H1 (cell line): ENCODE data around the gene PSAP. TPM values are rescaled to one million over a fixed set of nuclear protein-coding genes. Genes with fewer than 3 reads are reported as not detected.

Experiments used
- CTCF ChIA-PET: fragments of 300-600 bp; sonication (Branson Sonifier 250); formaldehyde crosslinking; loops from one replicate; lab custom pipeline; 2021; ENCODE audit not compliant: partially characterized antibody; lab: Charles Lee
- POLR2A ChIA-PET: fragments of 300-600 bp; sonication (Branson Sonifier 250); formaldehyde crosslinking; loops from one replicate; lab custom pipeline; 2021; ENCODE audit warnings: inconsistent platforms; ENCODE audit not compliant: partially characterized antibody; lab: Charles Lee
- DNase-seq, 2 experiments: peaks; one replicate each; pipeline versions ENCODE4 v3.0.0 to v3.0.0-alpha.2; 2010 to 2022; ENCODE audit warnings: low spot score in 2 of 2, low read depth in 1 of 2, mixed read lengths in 1 of 2
- FAIRE-seq: peaks from 2 replicates; lab custom pipeline; 2011; peaks lifted over from hg19 to GRCh38; lab: Jason Lieb, UNC
- H2AFZ ChIP-seq: 2 replicates; pipeline ENCODE4 v1.8.1; 2012; ENCODE audit warnings: low read length, inconsistent platforms
- H2AK5ac ChIP-seq: 2 replicates; pipeline ENCODE4 v1.6.1; 2013; ENCODE audit warnings: low read depth, low read length
- H2BK120ac ChIP-seq: replicated peaks from 2 replicates; pipeline ENCODE3; 2013; ENCODE audit warnings: low read depth, low read length, inconsistent platforms
- H2BK12ac ChIP-seq: 2 replicates; pipeline ENCODE4 v1.6.1; 2013; ENCODE audit warnings: low read depth, low read length
- H2BK15ac ChIP-seq: 2 replicates; pipeline ENCODE4 v1.6.1; 2013; ENCODE audit warnings: low read length
- H2BK20ac ChIP-seq: 2 replicates; pipeline ENCODE4 v1.6.1; 2013; ENCODE audit warnings: low read length
- H2BK5ac ChIP-seq: 2 replicates; pipeline ENCODE4 v1.6.1; 2013; ENCODE audit warnings: low read depth, low read length
- H3K14ac ChIP-seq: 2 replicates; pipeline ENCODE4 v1.6.1; 2013; ENCODE audit warnings: inconsistent platforms; ENCODE audit not compliant: insufficient read length
- H3K18ac ChIP-seq: 2 replicates; pipeline ENCODE4 v1.6.1; 2013; ENCODE audit warnings: low read length; ENCODE audit errors: extremely low read depth
- H3K23ac ChIP-seq: 2 replicates; pipeline ENCODE4 v1.6.1; 2013; ENCODE audit warnings: inconsistent platforms; ENCODE audit not compliant: insufficient read length
- H3K23me2 ChIP-seq: 2 replicates; pipeline ENCODE4 v1.6.1; 2013; ENCODE audit warnings: low read depth, low read length
- H3K27ac ChIP-seq: 2 replicates; pipeline ENCODE4 v1.6.1; 2011; ENCODE audit warnings: low read depth, low read length, inconsistent platforms
- H3K27me3 ChIP-seq, 4 experiments: replicated peaks in 1 of 4; 1 replicate in 1 of 4; 2 replicates in 3 of 4; pipeline versions ENCODE4 v1.6.1 to v1.8.1; 2011 to 2013; ENCODE audit warnings: low read length in 3 of 4, mild to moderate bottlenecking in 3 of 4, inconsistent platforms in 2 of 4, mixed read lengths in 2 of 4, moderate library complexity in 1 of 4; ENCODE audit not compliant: control insufficient read depth in 3 of 4, insufficient read depth in 3 of 4; ENCODE audit errors: extremely low read depth in 1 of 4
- H3K36me3 ChIP-seq, 4 experiments: 2 replicates each; pipeline versions ENCODE4 v1.6.1 to v1.8.1; 2011 to 2013; ENCODE audit warnings: mild to moderate bottlenecking in 4 of 4, low read length in 3 of 4, moderate library complexity in 2 of 4, control low read depth in 1 of 4, inconsistent platforms in 1 of 4; ENCODE audit not compliant: insufficient read depth in 4 of 4, control insufficient read depth in 2 of 4
- H3K4ac ChIP-seq: replicated peaks from 2 replicates; pipeline ENCODE3; 2013; ENCODE audit warnings: low read length, low read depth, mixed read lengths, inconsistent platforms; ENCODE audit not compliant: insufficient read length
- H3K4me1 ChIP-seq, 4 experiments: replicated peaks in 1 of 4; 1 replicate in 1 of 4; 2 replicates in 3 of 4; pipeline versions ENCODE4 v1.6.1 to v1.8.1; 2011 to 2013; ENCODE audit warnings: low read length in 3 of 4, inconsistent platforms in 2 of 4, mixed read lengths in 1 of 4; ENCODE audit not compliant: insufficient read depth in 4 of 4, control insufficient read depth in 3 of 4
- H3K4me2 ChIP-seq, 2 experiments: 2 replicates each; pipeline versions ENCODE4 v1.6.1 to v1.8.1; 2011 to 2013; ENCODE audit warnings: low read depth in 2 of 2, low read length in 2 of 2, control low read depth in 1 of 2, inconsistent platforms in 1 of 2, mild to moderate bottlenecking in 1 of 2; ENCODE audit not compliant: insufficient read depth in 1 of 2
- H3K4me3 ChIP-seq, 4 experiments: fragments of 200-600, 300-600 bp in 1 of 4; sonication (generic), shearing (Covaris generic), sonication (Bioruptor Twin) in 1 of 4; 2 replicates each; pipeline versions ENCODE4 v1.5.1 to v1.8.1; 2011 to 2016; ENCODE audit warnings: low read length in 4 of 4, low read depth in 3 of 4, control low read depth in 2 of 4, inconsistent platforms in 2 of 4, mild to moderate bottlenecking in 2 of 4, mixed read lengths in 1 of 4, moderate library complexity in 1 of 4; ENCODE audit not compliant: insufficient read depth in 2 of 4; ENCODE audit errors: extremely low read depth in 1 of 4
- H3K56ac ChIP-seq: replicated peaks from 2 replicates; pipeline ENCODE3; 2013; ENCODE audit warnings: low read depth, mild to moderate bottlenecking, mixed read lengths, low read length, inconsistent platforms; ENCODE audit not compliant: insufficient read length
- H3K79me1 ChIP-seq: 2 replicates; pipeline ENCODE4 v1.6.1; 2013; ENCODE audit warnings: low read depth, low read length, control low read depth
- H3K79me2 ChIP-seq, 2 experiments: 2 replicates each; pipeline versions ENCODE4 v1.6.1 to v1.8.1; 2012 to 2013; ENCODE audit warnings: low read length in 2 of 2, mild to moderate bottlenecking in 2 of 2, inconsistent platforms in 1 of 2; ENCODE audit not compliant: insufficient read depth in 2 of 2, control insufficient read depth in 1 of 2
- H3K9ac ChIP-seq, 4 experiments: replicated peaks in 1 of 4; 1 replicate in 1 of 4; 2 replicates in 3 of 4; pipeline versions ENCODE4 v1.6.1 to v1.8.1; 2011 to 2013; ENCODE audit warnings: low read depth in 3 of 4, low read length in 3 of 4, control low read depth in 2 of 4, mild to moderate bottlenecking in 2 of 4, moderate library complexity in 2 of 4, inconsistent platforms in 1 of 4; ENCODE audit errors: extremely low read depth in 1 of 4
- H3K9me3 ChIP-seq, 2 experiments: 2 replicates each; pipeline versions ENCODE4 v1.6.1 to v1.8.1; 2012 to 2013; ENCODE audit warnings: mild to moderate bottlenecking in 2 of 2, moderate library complexity in 2 of 2, control low read depth in 1 of 2, inconsistent platforms in 1 of 2, low read depth in 1 of 2, low read length in 1 of 2, mixed read lengths in 1 of 2; ENCODE audit not compliant: insufficient read depth in 2 of 2
- H4K20me1 ChIP-seq, 2 experiments: replicated peaks in 1 of 2; 2 replicates each; pipeline versions ENCODE3 to v1.8.1; 2011 to 2013; ENCODE audit warnings: inconsistent platforms in 2 of 2, low read length in 2 of 2, mild to moderate bottlenecking in 1 of 2; ENCODE audit not compliant: insufficient read depth in 2 of 2, control insufficient read depth in 1 of 2
- H4K5ac ChIP-seq: 2 replicates; pipeline ENCODE4 v1.6.1; 2013; ENCODE audit warnings: low read length, low read depth, mixed read lengths, inconsistent platforms; ENCODE audit not compliant: insufficient read length
- H4K8ac ChIP-seq: 2 replicates; pipeline ENCODE4 v1.8.0; 2013; ENCODE audit warnings: mild to moderate bottlenecking, moderate library complexity, low read length, inconsistent platforms; ENCODE audit not compliant: insufficient read depth; ENCODE audit errors: extremely low read depth
- H4K91ac ChIP-seq: replicated peaks from 2 replicates; pipeline ENCODE3; 2013; ENCODE audit warnings: low read length, mixed read lengths, inconsistent platforms; ENCODE audit not compliant: insufficient read length
- ATF3 ChIP-seq: IDR thresholded peaks from 2 replicates; pipeline ENCODE4 v1.6.1; 2011; ENCODE audit warnings: low read depth, mild to moderate bottlenecking, low read length; ENCODE audit not compliant: insufficient read depth
- BACH1 ChIP-seq: IDR thresholded peaks from 2 replicates; pipeline ENCODE4 v1.6.1; 2012; ENCODE audit warnings: low read length, improper control_type of control experiment
- GABPA ChIP-seq: IDR thresholded peaks from 2 replicates; pipeline ENCODE4 v1.6.1; 2011; ENCODE audit warnings: mild to moderate bottlenecking, low read length, moderate library complexity, borderline replicate concordance; ENCODE audit not compliant: insufficient read depth
- NRF1 ChIP-seq: IDR thresholded peaks from 2 replicates; pipeline ENCODE4 v1.6.1; 2011; ENCODE audit warnings: mild to moderate bottlenecking, low read depth, low read length, improper control_type of control experiment
- RFX5 ChIP-seq: IDR thresholded peaks from 2 replicates; pipeline ENCODE4 v1.6.1; 2011; ENCODE audit warnings: low read depth, low read length, improper control_type of control experiment, borderline replicate concordance
- SAP30 ChIP-seq: fragments of 300-600 bp; sonication (generic); IDR thresholded peaks from 2 replicates; pipeline ENCODE4 v1.7.1; 2012; ENCODE audit warnings: low read length, moderate library complexity, mild to moderate bottlenecking, inconsistent platforms; ENCODE audit not compliant: insufficient read depth, insufficient replicate concordance
- SIN3A ChIP-seq, 2 experiments: IDR thresholded peaks in 1 of 2; conservative IDR thresholded peaks in 1 of 2; 2 replicates each; pipeline ENCODE4 v1.6.1; 2011 to 2012; ENCODE audit warnings: low read length in 2 of 2, improper control_type of control experiment in 1 of 2, low read depth in 1 of 2, mild to moderate bottlenecking in 1 of 2
- SRF ChIP-seq: IDR thresholded peaks from 2 replicates; pipeline ENCODE4 v1.6.1; 2011; ENCODE audit warnings: mild to moderate bottlenecking, low read depth, low read length, moderate library complexity
- YY1 ChIP-seq: IDR thresholded peaks from 2 replicates; pipeline ENCODE4 v1.6.1; 2011; ENCODE audit warnings: low read depth, mild to moderate bottlenecking, low read length
- WGBS, 2 experiments: shearing (Covaris generic) in 1 of 2; methylation state at CpG; one replicate each; pipeline versions ENCODE4 v1.1.6 to v1.1.7; 2013 to 2015; ENCODE audit warnings: low lambda C conversion rate in 2 of 2, mixed read lengths in 2 of 2, inconsistent platforms in 1 of 2, low coverage in 1 of 2, missing lambda C conversion rate in 1 of 2; ENCODE audit not compliant: insufficient replicate concordance in 2 of 2, insufficient coverage in 1 of 2, insufficient read length in 1 of 2; ENCODE audit errors: extremely low coverage in 1 of 2, missing lambda C conversion rate in 1 of 2; 5-methylcytosine and 5-hydroxymethylcytosine counted together
- polyA plus RNA-seq, 7 experiments: library from polyadenylated mRNA; depleted of rRNA in 3 of 7; stranded (reverse) in 5 of 7; unstranded in 2 of 7; fragments of >200 nt in 5 of 7; fragments of 200-250 nt in 2 of 7; gene quantifications; 1 replicate in 5 of 7; 2 replicates in 1 of 7; 4 replicates in 1 of 7; pipeline versions ENCODE4 v1.2.1 to v1.2.3, GENCODE V29; 2011 to 2013; ENCODE audit warnings: missing spikeins in 2 of 7, mixed read lengths in 2 of 7
- total RNA-seq: library from RNA; stranded (reverse); fragmentation: NEBNext Ultra II Directional; extraction: Animal tissue kit (Norgen Biotek cat#: 25700); gene quantifications from 2 replicates; pipeline ENCODE4 v1.2.1, GENCODE V29; 2021

The PSAP gene
- total and polyA plus RNA-seq, 2 of the 8 experiments (the other 6 are each of a cell fraction or from before 2014, with no cell fraction given): 386 to 504 TPM

GRCh38 chr10:71812016-71812912 lies 38.8 kb downstream of the PSAP start:
- Histone ChIP-seq H4K8ac (no peak overlapping the region; the same call in 1 of the 2 replicates), H3K9me3 (no peaks in the 10 kb centered on the region), H3K36me3 (peaks cover 7 to 21% (median 16%) of the 10 kb centered on the region in 4 experiments; a peak in 7 of 8 replicates), H2BK20ac (0 out of 2 replicates have a peak overlapping the region, but pooled peaks have one; percentile 32), H3K4me3 (no peak overlapping the region), H3K4me2 (no peak overlapping the region), H2AFZ (no peak overlapping the region), H3K4ac (no peak overlapping the region), H3K4me1 (peaks cover 0 to 3% (median 0%) of the 10 kb centered on the region in 4 experiments; a peak in 1 of 7 replicates), H3K27me3 (no peaks in the 10 kb centered on the region), H3K23me2 (no peaks in the 10 kb centered on the region), H3K18ac (no peak overlapping the region), H3K14ac (no peak overlapping the region), H2BK5ac (peak overlapping the region; percentile 63; the same call in 1 of the 2 replicates), H3K23ac (no peak overlapping the region), H4K20me1 (peaks cover 2 to 5% of the 10 kb centered on the region in 2 experiments), H2BK15ac (peak overlapping the region; percentile 5; the same call in 1 of the 2 replicates), H3K56ac (no peak overlapping the region), H3K79me1 (no peaks in the 10 kb centered on the region), H3K9ac (no peak overlapping the region), H3K79me2 (no peaks in the 10 kb centered on the region), H2AK5ac (no peak overlapping the region), H2BK120ac (no peak overlapping the region), H4K91ac (no peak overlapping the region), H4K5ac (no peak overlapping the region), H2BK12ac (no peak overlapping the region), H3K27ac (no peak overlapping the region)
- WGBS, 2 experiments: 81% methylated on average over 16 of the region's 22 CpGs; no CpG with 5 or more reads in 1 of the 2 experiments
- DNase-seq: peak in 1 of 2 experiments; percentile 87
- ChIA-PET CTCF (interaction anchor here (0.6 to 5.2 kb wide), 35 partner anchors 8 to 498 kb away, joined by 3 to 30 read pairs (median 4); partner anchors contain the start of gene VSIR), POLR2A (interaction anchor here (0.9 to 2.0 kb wide), 5 partner anchors 8 to 93 kb away, joined by 3 to 6 read pairs (median 3); partner anchors contain the start of genes C10orf105 and PSAP)
- no peak for FAIRE-seq
- TF ChIP-seq SIN3A (conservative IDR thresholded peaks at IDR 0.05 in 1 of 2, IDR thresholded peaks at IDR 0.05 in 1 of 2; ENCODE audit: low read depth in 1 of 2, low read length in 2 of 2) (no peak), RFX5 (no peak), ATF3 (no peak), BACH1 (no peak), NRF1 (no peak), SRF (no peak), GABPA (no peak), YY1 (no peak), SAP30 (no peak)
